Type B pancreatic cell (in vitro differentiated cells): ENCODE results near the gene POLR2C. TPM values are rescaled to one million over a fixed set of nuclear protein-coding genes. Genes with fewer than 3 reads are reported as not detected.
A peak's percentile ranks its signal among the peaks of the same experiment; 100 is the strongest.

Source experiments
- DNase-seq: peaks from one replicate; pipeline ENCODE4 v3.0.0; 2021; ENCODE audit warnings: mixed read lengths; ENCODE audit not compliant: unreplicated experiment; ENCODE audit errors: extremely low spot score
- H3K27ac Mint-ChIP-seq: 2 replicates; pipeline ENCODE4 v1.8.0; 2021; ENCODE audit warnings: mild to moderate bottlenecking, mixed read lengths
- H3K27me3 Mint-ChIP-seq: 2 replicates; pipeline ENCODE4 v1.8.0; 2021; ENCODE audit warnings: mixed read lengths
- H3K36me3 Mint-ChIP-seq: 2 replicates; pipeline ENCODE4 v1.8.0; 2021; ENCODE audit warnings: mixed read lengths
- H3K4me1 Mint-ChIP-seq: one replicate; pipeline ENCODE4 v1.8.0; 2021; ENCODE audit warnings: mixed read lengths; ENCODE audit not compliant: unreplicated experiment
- H3K4me3 Mint-ChIP-seq: 2 replicates; pipeline ENCODE4 v1.8.0; 2021; ENCODE audit warnings: mild to moderate bottlenecking, mixed read lengths
- H3K9me3 Mint-ChIP-seq: 2 replicates; pipeline ENCODE4 v1.8.0; 2021; ENCODE audit warnings: mixed read lengths
- CTCF ChIP-seq: fragments of 200-600 bp; sonication (generic); conservative IDR thresholded peaks from 2 replicates; pipeline ENCODE4 v1.5.0; 2021; ENCODE audit warnings: antibody characterized with exemption, mild to moderate bottlenecking
- total RNA-seq: library from RNA; stranded (reverse); gene quantifications from 2 replicates; pipeline ENCODE4 v1.2.1, GENCODE V29; 2021; ENCODE audit warnings: low replicate concordance

The POLR2C gene
- total RNA-seq, 1 donor from 2014 or later, result 70.5 TPM

- peaks cover 13% of the 10 kb centered on the region for H3K36me3 Mint-ChIP-seq
- peak; percentile 95 for DNase-seq
- H3K27me3 Mint-ChIP-seq, result no peaks in the 10 kb centered on the region
- H3K9me3 Mint-ChIP-seq, result no peaks in the 10 kb centered on the region
- peak within 1 kb of the TSS; percentile 95 for H3K4me3 Mint-ChIP-seq
- peak within 1 kb of the TSS; percentile 96 for H3K27ac Mint-ChIP-seq
- no peak for TF ChIP-seq CTCF
- H3K4me1 Mint-ChIP-seq, result peaks cover 12% of the 10 kb centered on the region
These were observed 15.1 kb upstream of the POLR2C start, which contains the start of the genes CIAPIN1 and COQ9 for GRCh38 chr16:57447186-57447962. CIAPIN1 (minus strand) TSS chr16:57447385; CDS start chr16:57440928, 6,457 bp downstream. COQ9 (plus strand) TSS chr16:57447479; CDS start chr16:57447506, 27 bp downstream.

GRCh38 chr16:57452021-57452420 is 10.5 kb upstream of the POLR2C start:
- no peak for DNase-seq
- Mint-ChIP-seq H3K9me3 (no peaks in the 10 kb centered on the region), H3K4me3 (no peak overlapping the region), H3K27ac (no peak overlapping the region), H3K27me3 (no peaks in the 10 kb centered on the region), H3K4me1 (peaks cover 5% of the 10 kb centered on the region), H3K36me3 (peaks cover 14% of the 10 kb centered on the region)
- no peak for TF ChIP-seq CTCF

GRCh38 chr16:57462978-57463362 is 491 bp downstream of the POLR2C start:
- peaks cover 29% of the 10 kb centered on the region for H3K36me3 Mint-ChIP-seq
- no peak for DNase-seq
- H3K27ac Mint-ChIP-seq, result peak overlapping the region; percentile 98
- peaks cover 16% of the 10 kb centered on the region for H3K4me1 Mint-ChIP-seq
- no peaks in the 10 kb centered on the region for H3K9me3 Mint-ChIP-seq
- peak overlapping the region; percentile 100 for H3K4me3 Mint-ChIP-seq
- TF ChIP-seq CTCF, result no peak
- no peaks in the 10 kb centered on the region for H3K27me3 Mint-ChIP-seq

- DNase-seq, result no peak
- TF ChIP-seq CTCF, result no peak
- Mint-ChIP-seq H3K9me3 (no peaks in the 10 kb centered on the region), H3K36me3 (peaks cover 38% of the 10 kb centered on the region), H3K4me1 (peaks cover 16% of the 10 kb centered on the region), H3K4me3 (peak overlapping the region; percentile 100), H3K27ac (no peak overlapping the region), H3K27me3 (no peaks in the 10 kb centered on the region)
These were observed 2.0 kb downstream of the POLR2C start for GRCh38 chr16:57464523-57464922.

- Mint-ChIP-seq H3K36me3 (peaks cover 42% of the 10 kb centered on the region), H3K27ac (no peak overlapping the region), H3K27me3 (no peaks in the 10 kb centered on the region), H3K4me3 (no peak overlapping the region), H3K9me3 (no peaks in the 10 kb centered on the region), H3K4me1 (peaks cover 26% of the 10 kb centered on the region)
- TF ChIP-seq CTCF, result no peak
- DNase-seq, result no peak
These were observed 5.9 kb downstream of the POLR2C start for GRCh38 chr16:57468346-57468745.
